HCT116 (cell line): ENCODE data around the gene AIRE. TPM values are rescaled to one million over a fixed set of nuclear protein-coding genes. Genes with fewer than 3 reads are reported as not detected.

Experiments used
- ATAC-seq: fragments of 200-7000 bp; cut with Tn5 transposase; 2 replicates; pipeline ENCODE4 v1.9.1; 2020; ENCODE audit warnings: mild to moderate bottlenecking, moderate library complexity
- BruUV-seq: library from RNA; stranded (reverse); fragments of 400-500 nt; replicated peaks from 2 replicates; lab custom pipeline; 2021; lab: Mats Ljungman, UMichigan
- CTCF ChIA-PET: fragments of 300-600 bp; sonication (Branson Sonifier 250); formaldehyde crosslinking; loops from one replicate; lab custom pipeline; 2021; ENCODE audit warnings: antibody characterized with exemption; lab: Charles Lee
- POLR2A ChIA-PET: fragments of 300-600, 350-600 bp; sonication (Branson Sonifier 250); formaldehyde crosslinking; loops from one replicate; lab custom pipeline; 2021; ENCODE audit warnings: antibody characterized with exemption; lab: Charles Lee
- RAD21 ChIA-PET, 2 experiments: fragments of 300-600 bp; sonication (Branson Sonifier 250); formaldehyde crosslinking; loops; one replicate each; lab custom pipeline; 2023; ENCODE audit warnings: low total read pairs in 2 of 2; ENCODE audit not compliant: uncharacterized antibody in 2 of 2, unreplicated experiment in 2 of 2, low non-redundant PET in 1 of 2; lab: Charles Lee
- DNase-seq: peaks from one replicate; pipeline ENCODE4 v3.0.0-alpha.2; 2010; ENCODE audit warnings: low read depth, low spot score
- H2AFZ ChIP-seq: fragments of 200-600 bp; shearing (Covaris generic), sonication (generic); 2 replicates; pipeline ENCODE4 v1.6.1; 2017; ENCODE audit warnings: low read depth, mixed run types, mixed read lengths, antibody characterized with exemption, low read length; ENCODE audit not compliant: poor library complexity, severe bottlenecking
- H3K27ac ChIP-seq: 2 replicates; pipeline ENCODE4 v1.5.1; 2012; ENCODE audit warnings: low read depth, low read length
- H3K27me3 ChIP-seq: fragments of 200-600 bp; sonication (generic); 2 replicates; pipeline ENCODE4 v1.6.1; 2016; ENCODE audit warnings: mixed run types, low read length, mixed read lengths; ENCODE audit not compliant: insufficient read depth
- H3K36me3 ChIP-seq, 2 experiments: fragments of 200-500 bp in 1 of 2; fragments of 200-600 bp in 1 of 2; sonication (Bioruptor generic) in 1 of 2; sonication (generic) in 1 of 2; 2 replicates each; pipeline versions ENCODE4 v1.5.1 to v1.6.1; 2014 to 2016; ENCODE audit warnings: low read length in 2 of 2, inconsistent platforms in 1 of 2, mixed read lengths in 1 of 2, mixed run types in 1 of 2; ENCODE audit not compliant: insufficient read depth in 2 of 2, control insufficient read depth in 1 of 2
- H3K4me1 ChIP-seq, 2 experiments: fragments of 200-600 bp in 1 of 2; sonication (generic) in 1 of 2; 2 replicates each; pipeline versions ENCODE4 v1.5.1 to v1.6.1; 2012 to 2017; ENCODE audit warnings: low read length in 2 of 2, inconsistent platforms in 1 of 2, mild to moderate bottlenecking in 1 of 2, mixed read lengths in 1 of 2, mixed run types in 1 of 2, moderate library complexity in 1 of 2; ENCODE audit not compliant: insufficient read depth in 2 of 2, control insufficient read depth in 1 of 2
- H3K4me2 ChIP-seq: fragments of 200-600 bp; sonication (generic); 2 replicates; pipeline ENCODE4 v1.6.1; 2017; ENCODE audit warnings: mixed run types, low read length, mixed read lengths
- H3K4me3 ChIP-seq, 2 experiments: fragments of 200-600 bp in 1 of 2; sonication (generic) in 1 of 2; replicated peaks in 1 of 2; 2 replicates each; pipeline ENCODE4 v1.5.1; 2011 to 2016; ENCODE audit warnings: low read length in 2 of 2, control low read depth in 1 of 2, low read depth in 1 of 2, mild to moderate bottlenecking in 1 of 2, mixed read lengths in 1 of 2, mixed run types in 1 of 2
- H3K79me2 ChIP-seq: fragments of 200-600 bp; sonication (generic); 2 replicates; pipeline ENCODE4 v1.6.1; 2017; ENCODE audit warnings: mild to moderate bottlenecking, mixed run types, low read length, moderate library complexity, mixed read lengths; ENCODE audit not compliant: insufficient read depth
- H3K9ac ChIP-seq: fragments of 200-600 bp; sonication (generic); 2 replicates; pipeline ENCODE4 v1.6.1; 2016; ENCODE audit warnings: low read length, mixed read lengths
- H3K9me2 ChIP-seq: fragments of 200-600 bp; sonication (generic), shearing (Covaris generic); 2 replicates; pipeline ENCODE4 v1.6.1; 2017; ENCODE audit warnings: mixed run types, mild to moderate bottlenecking, moderate library complexity; ENCODE audit not compliant: insufficient read depth
- H3K9me3 ChIP-seq, 2 experiments: fragments of 200-500 bp in 1 of 2; fragments of 200-600 bp in 1 of 2; sonication (Bioruptor generic) in 1 of 2; sonication (generic) in 1 of 2; 2 replicates each; pipeline ENCODE4 v1.6.1; 2014 to 2017; ENCODE audit warnings: low read length in 2 of 2, mixed read lengths in 2 of 2, inconsistent platforms in 1 of 2, low read depth in 1 of 2, mild to moderate bottlenecking in 1 of 2, mixed run types in 1 of 2, moderate library complexity in 1 of 2; ENCODE audit not compliant: control insufficient read depth in 1 of 2, insufficient read depth in 1 of 2
- H4K20me1 ChIP-seq: fragments of 200-600 bp; sonication (generic), shearing (Covaris generic); 2 replicates; pipeline ENCODE4 v1.6.1; 2017; ENCODE audit warnings: mixed run types, mild to moderate bottlenecking, moderate library complexity; ENCODE audit not compliant: insufficient read depth
- CEBPB ChIP-seq: IDR thresholded peaks from 2 replicates; pipeline ENCODE4 v1.6.1; 2012; ENCODE audit warnings: low read depth
- EGR1 ChIP-seq: IDR thresholded peaks from 2 replicates; pipeline ENCODE4 v1.6.1; 2012; ENCODE audit warnings: low read depth
- EZH2 ChIP-seq: fragments of 200-600 bp; sonication (generic); IDR thresholded peaks from 2 replicates; pipeline ENCODE4 v1.6.1; 2017; ENCODE audit warnings: antibody characterized with exemption, mixed run types
- FOSL1 ChIP-seq: IDR thresholded peaks from 2 replicates; pipeline ENCODE4 v1.6.1; 2012; ENCODE audit warnings: low read depth
- JUND ChIP-seq: IDR thresholded peaks from 2 replicates; pipeline ENCODE4 v1.6.1; 2012
- POLR2A ChIP-seq: IDR thresholded peaks from 2 replicates; pipeline ENCODE4 v1.7.0; 2011; ENCODE audit warnings: borderline replicate concordance; ENCODE audit not compliant: insufficient read depth, insufficient read length; ENCODE audit errors: extremely low read depth
- POLR2AphosphoS5 ChIP-seq: IDR thresholded peaks from 2 replicates; pipeline ENCODE4 v1.6.1; 2011; ENCODE audit warnings: mild to moderate bottlenecking, low read depth, low read length, moderate library complexity
- SIN3A ChIP-seq: IDR thresholded peaks from 2 replicates; pipeline ENCODE4 v1.6.1; 2012; ENCODE audit warnings: low read depth
- TCF7L2 ChIP-seq: IDR thresholded peaks from 2 replicates; pipeline ENCODE4 v1.7.0; 2011; ENCODE audit warnings: borderline replicate concordance, inconsistent platforms; ENCODE audit not compliant: insufficient read depth, insufficient read length; ENCODE audit errors: extremely low read depth
- YY1 ChIP-seq: IDR thresholded peaks from 2 replicates; pipeline ENCODE4 v1.6.1; 2011; ENCODE audit warnings: low read length, low read depth, moderate library complexity, mild to moderate bottlenecking; ENCODE audit not compliant: insufficient replicate concordance; ENCODE audit errors: extremely low read depth
- intact Hi-C: fragments of 100-400 bp; cut with micrococcal nuclease; formaldehyde crosslinking; loops from 2 replicates; pipeline ENCODE4 v1.10.0; 2022
- total RNA-seq: library from RNA; stranded (reverse); gene quantifications from one replicate; pipeline ENCODE4 v1.2.1, GENCODE V29; 2021; ENCODE audit not compliant: unreplicated experiment

Gene AIRE
- total RNA-seq, 1 experiment from 2014 or later, result not detected

- ChIA-PET CTCF (no interaction called here), RAD21 (no interaction called here), POLR2A (no interaction called here)
- no peak overlapping the region for H2AFZ ChIP-seq
- H3K9me3 ChIP-seq, result no peaks in the 10 kb centered on the region
- peaks cover 6 to 31% of the 10 kb centered on the region in 2 experiments for H3K4me1 ChIP-seq
- no peak overlapping the region for H3K4me2 ChIP-seq
- ATAC-seq (no peak), DNase-seq (no peak)
- peaks cover 7% of the 10 kb centered on the region for H3K79me2 ChIP-seq
- no TSS peak for BruUV-seq
- intact Hi-C loops, result no loop called here
- no peak for TF ChIP-seq POLR2A
- no peak for TF ChIP-seq YY1
- no peak for TF ChIP-seq JUND
- no peak for TF ChIP-seq FOSL1
- no peak for TF ChIP-seq EGR1
- TF ChIP-seq POLR2AphosphoS5, result no peak
- TF ChIP-seq CEBPB, result no peak
- TF ChIP-seq TCF7L2, result no peak
- no peaks in the 10 kb centered on the region for H4K20me1 ChIP-seq
- no peaks in the 10 kb centered on the region for H3K27me3 ChIP-seq
- H3K27ac ChIP-seq, result no peak overlapping the region
- no peaks in the 10 kb centered on the region for H3K36me3 ChIP-seq
- no peak overlapping the region for H3K4me3 ChIP-seq
- no peak overlapping the region for H3K9ac ChIP-seq
- no peaks in the 10 kb centered on the region for H3K9me2 ChIP-seq
Observed at GRCh38 chr21:44296103-44296519, 10.4 kb downstream of the AIRE start.

GRCh38 chr21:44296916-44297315 is 11.2 kb downstream of the AIRE start:
- intact Hi-C loops, result no loop called here
- no peak for DNase-seq
- Histone ChIP-seq H2AFZ (no peak overlapping the region), H3K79me2 (peaks cover 15% of the 10 kb centered on the region), H3K9me2 (no peaks in the 10 kb centered on the region), H3K4me3 (no peak overlapping the region), H3K4me2 (no peak overlapping the region), H3K9ac (no peak overlapping the region), H3K27me3 (no peaks in the 10 kb centered on the region), H3K27ac (no peak overlapping the region), H3K4me1 (peaks cover 7 to 40% of the 10 kb centered on the region in 2 experiments), H3K36me3 (no peaks in the 10 kb centered on the region), H4K20me1 (no peaks in the 10 kb centered on the region), H3K9me3 (no peaks in the 10 kb centered on the region)
- RAD21 ChIA-PET, result no interaction called here
- TF ChIP-seq SIN3A (no peak), EZH2 (no peak)
- no peak for ATAC-seq
- BruUV-seq, result no TSS peak
- CTCF ChIA-PET, result interaction anchor here (0.5 to 1.3 kb wide), 4 partner anchors 10 to 486 kb away, joined by 3 to 8 read pairs (median 5); no protein-coding TSS in a partner anchor
- POLR2A ChIA-PET, result no interaction called here
